Uterus (tissue), 2 donors: ENCODE measurements around the gene LDLRAD4.

ENCODE experiments used
- CTCF ChIP-seq, 4 experiments: fragments of 200-600 bp in 2 of 4; fragments of 450-650 bp in 2 of 4; sonication (generic) in 2 of 4; IDR thresholded peaks; one replicate each; pipeline ENCODE4 v1.5.1; 2016 to 2019; ENCODE audit warnings: antibody characterized with exemption in 4 of 4, mild to moderate bottlenecking in 2 of 4, moderate library complexity in 1 of 4
- POLR2A ChIP-seq, 2 donors: fragments of 450-650 bp; IDR thresholded peaks; one replicate each; pipeline ENCODE4 v1.6.1; 2016; ENCODE audit warnings: antibody characterized with exemption in 2 of 2, mild to moderate bottlenecking in 1 of 2, moderate library complexity in 1 of 2

GRCh38 chr18:13480571-13481255 lies 262.2 kb downstream of the LDLRAD4 start:
- TF ChIP-seq CTCF (IDR thresholded peaks at IDR 0.05) (no peak), POLR2A (IDR thresholded peaks at IDR 0.05) (no peak)
